ENCODE data around the gene AARS1.
"Not testable (repeated sequence)": the region's sequence is repeated elsewhere in the genome, so short reads cannot be mapped to it uniquely, and the experiment has no call there.

AARS1 gene

GRCh38 chr16:70224645-70225044, 64.7 kb downstream of the AARS1 start:
- DNase-seq (ENCODE audit: low spot score), result not testable (repeated sequence)

GRCh38 chr16:70223971-70224513, 65.3 kb downstream of the AARS1 start:
- DNase-seq (ENCODE audit: low spot score), result not testable (repeated sequence)

GRCh38 chr16:70223216-70223615, 66.1 kb downstream of the AARS1 start:
- DNase-seq (ENCODE audit: low spot score), result not testable (repeated sequence)

- DNase-seq (ENCODE audit: low spot score), result not testable (repeated sequence)
Observed at GRCh38 chr16:70222574-70222973, 66.7 kb downstream of the AARS1 start.

- DNase-seq (ENCODE audit: low spot score), result not testable (repeated sequence)
Observed at GRCh38 chr16:70218586-70218985, 70.7 kb downstream of the AARS1 start.

- not testable (repeated sequence) for DNase-seq (ENCODE audit: low spot score)
Observed at GRCh38 chr16:70206382-70206781, 82.9 kb downstream of the AARS1 start.

- not testable (repeated sequence) for DNase-seq (ENCODE audit: low spot score)
Observed at GRCh38 chr16:70204668-70205405, 84.5 kb downstream of the AARS1 start.

- DNase-seq (ENCODE audit: low spot score), result not testable (repeated sequence)
Observed at GRCh38 chr16:70204010-70204409, 85.3 kb downstream of the AARS1 start.

- not testable (repeated sequence) for DNase-seq (ENCODE audit: low spot score)
Observed at GRCh38 chr16:70203508-70203907, 85.8 kb downstream of the AARS1 start.

Small RNAs within 50 kb of the gene (small RNA-seq; reads per million reads assigned to genes)
- gene AC009060.2 (0 reads per million in 2 experiments), gene RN7SL279P (0 reads per million in 2 experiments)
